Dermis blood vessel endothelial cell (primary cell): ENCODE measurements around the gene SPRY4. TPM values are rescaled to one million over a fixed set of nuclear protein-coding genes. Genes with fewer than 3 reads are reported as not detected.
"Not testable (repeated sequence)": the region's sequence is repeated elsewhere in the genome, so short reads cannot be mapped to it uniquely, and the experiment has no call there.

Experiments
- DNase-seq: peaks from one replicate; pipeline ENCODE4 v3.0.0; 2010
- total RNA-seq: library from RNA; depleted of rRNA; stranded (reverse); fragments of >200 nt; gene quantifications from 2 replicates; pipeline ENCODE4 v1.2.3, GENCODE V29; 2014

Gene SPRY4
- total RNA-seq, 1 donor from 2014 or later: 11.9 TPM

DNA sequence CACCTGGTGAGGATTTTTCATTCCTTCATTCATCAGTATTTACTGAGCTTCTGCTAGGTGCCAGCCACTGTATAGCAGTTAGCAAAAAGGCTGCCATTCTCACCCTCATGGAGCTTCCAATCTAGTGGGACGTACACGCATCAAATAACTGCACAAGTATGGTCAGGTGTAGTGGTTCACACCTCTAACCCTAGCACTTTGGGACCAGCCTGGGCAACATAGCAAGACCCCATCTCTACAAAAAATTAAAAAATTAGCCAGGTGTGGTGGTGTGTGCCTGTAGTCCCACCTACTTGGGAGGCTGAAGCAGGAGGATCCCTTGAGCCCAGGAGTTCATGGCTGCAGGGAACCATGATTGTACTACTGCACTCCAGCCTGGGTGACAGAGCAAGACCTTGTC is 8.9 kb upstream of the SPRY4 start:
- not testable (repeated sequence) for DNase-seq

DNA sequence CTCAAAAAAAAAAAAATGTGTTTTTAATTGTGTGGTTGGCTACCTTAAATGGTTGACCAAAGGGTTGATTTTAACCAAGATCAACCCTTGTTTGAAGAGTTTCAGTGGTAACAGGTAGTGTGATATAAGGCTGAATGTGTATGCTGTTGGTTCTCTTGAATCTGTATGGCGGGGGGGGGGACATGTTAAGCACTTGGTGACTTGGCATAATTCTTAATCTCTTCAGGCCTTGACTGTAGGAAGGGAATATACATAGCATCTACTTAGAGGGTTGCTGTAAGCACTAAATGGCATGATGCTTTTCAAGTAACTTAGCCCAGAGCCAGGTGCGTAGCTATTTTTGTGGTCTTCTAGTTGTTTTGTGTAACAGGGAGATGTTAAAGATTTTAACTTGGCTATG is 5.6 kb upstream of the SPRY4 start:
- DNase-seq: no peak

DNA sequence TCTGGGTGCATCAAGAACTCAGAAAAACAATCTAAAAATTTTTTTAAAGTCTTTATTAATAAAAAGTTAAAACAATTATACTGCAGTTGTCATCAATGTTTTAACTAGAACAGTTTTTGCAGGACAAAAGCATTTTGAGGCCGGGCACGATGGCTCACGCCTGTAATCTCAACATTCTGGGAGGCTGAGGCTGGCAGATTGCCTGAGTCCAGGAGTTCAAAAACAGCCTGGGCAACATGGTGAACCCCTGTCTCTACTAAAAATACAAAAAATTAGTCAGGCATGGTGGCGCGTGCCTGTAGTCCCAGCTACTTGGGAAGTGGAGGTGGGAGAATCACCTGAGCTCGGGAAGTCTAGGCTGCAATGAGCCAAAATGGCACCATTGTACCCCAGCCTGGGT is 5.2 kb upstream of the SPRY4 start:
- no peak for DNase-seq

DNA sequence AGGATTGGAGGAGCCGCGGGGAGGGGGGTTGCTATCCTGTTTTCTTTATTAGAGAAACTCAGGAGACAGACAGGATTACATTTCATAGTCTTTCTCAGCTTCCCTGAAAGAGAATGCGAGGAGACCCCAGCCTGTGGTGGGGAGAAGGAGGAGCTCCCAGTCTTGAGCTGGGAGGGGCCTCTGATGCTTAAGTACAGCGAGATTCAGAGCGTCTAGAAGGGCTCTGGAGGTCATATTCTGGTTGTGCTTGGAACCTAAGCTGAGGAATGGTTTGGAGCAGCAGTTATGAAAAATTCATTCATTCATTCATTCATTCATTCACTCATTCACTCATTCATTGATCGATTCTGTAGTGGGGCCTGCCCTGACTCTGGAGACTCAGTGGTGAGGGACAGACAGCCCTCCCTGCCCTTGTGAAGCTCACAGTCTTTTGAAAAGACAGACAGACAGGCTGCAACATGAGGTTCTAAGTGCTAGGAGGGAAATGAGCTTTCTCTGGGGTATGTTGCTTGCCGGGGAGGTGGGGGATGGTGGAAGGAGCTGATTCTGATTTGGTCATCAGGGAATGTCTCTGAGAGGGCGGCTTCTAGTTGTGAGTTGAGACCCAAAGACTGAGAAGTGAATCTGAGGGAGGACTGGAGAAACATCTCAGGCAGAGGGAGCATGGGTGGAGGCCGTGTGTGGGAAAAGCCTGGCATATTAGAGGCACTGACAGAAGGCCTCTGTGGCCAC is 2.5 kb upstream of the SPRY4 start:
- no peak for DNase-seq

DNA sequence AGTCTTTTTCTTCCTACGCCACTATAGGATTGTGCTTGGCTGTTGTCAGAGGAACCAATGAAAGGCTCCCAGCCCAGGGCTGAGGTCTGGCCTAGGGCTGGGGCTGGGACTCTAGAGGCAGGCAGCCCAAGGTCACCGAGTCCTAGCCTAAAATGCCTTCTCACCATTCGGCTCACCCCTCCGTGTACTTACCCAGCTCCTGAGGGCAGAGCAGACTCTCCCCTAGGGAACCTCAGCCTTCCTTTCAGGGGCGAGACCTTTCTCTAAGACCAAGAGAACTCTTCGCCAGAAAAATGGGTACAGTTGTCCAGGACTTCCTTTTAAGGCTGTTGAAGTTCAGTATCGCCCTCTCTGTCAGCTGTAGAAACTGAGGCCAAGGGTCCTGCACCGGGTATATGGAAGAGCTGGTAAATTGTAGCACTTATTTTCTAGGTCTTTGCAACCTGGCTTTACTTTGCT is 1.7 kb upstream of the SPRY4 start:
- DNase-seq: no peak

DNA sequence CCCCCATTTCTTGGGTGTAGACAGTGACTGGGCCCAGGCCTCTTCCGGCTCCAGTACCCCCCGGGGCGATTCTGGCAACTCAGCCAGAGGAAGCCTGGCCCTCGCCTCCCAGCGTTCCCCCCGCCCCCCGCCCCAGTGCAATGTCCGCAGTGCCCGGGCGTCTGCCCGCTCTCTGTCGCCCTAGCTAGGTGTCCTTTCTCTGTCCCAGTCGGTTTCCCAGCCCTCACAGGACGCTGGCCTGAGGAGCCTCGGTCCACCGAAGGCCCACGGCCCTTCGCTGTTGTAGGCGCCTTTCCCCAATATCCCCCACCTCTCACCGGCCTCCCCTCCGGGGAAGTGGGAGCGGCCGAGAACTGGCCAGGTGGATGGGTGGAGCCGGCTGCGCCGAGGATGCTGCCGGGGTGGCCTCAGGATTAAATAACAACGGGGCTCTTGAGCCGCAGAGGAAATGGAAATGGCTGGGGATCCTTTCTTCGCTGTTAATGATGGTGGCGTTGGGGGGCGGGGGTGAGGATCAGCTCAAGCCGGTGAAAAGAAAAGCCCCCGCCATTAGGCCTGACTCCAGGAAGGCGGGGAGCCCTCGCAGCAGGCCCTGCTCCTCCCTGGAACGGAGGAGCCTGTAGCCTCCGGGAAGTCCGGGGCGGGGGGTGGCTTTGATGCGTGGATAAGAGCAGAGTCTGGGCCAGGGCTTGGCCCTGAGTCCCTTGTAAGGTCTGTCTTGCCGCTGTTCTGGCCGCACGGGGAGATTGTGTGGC is 1.1 kb upstream of the SPRY4 start:
- DNase-seq: peak; percentile 47

DNA sequence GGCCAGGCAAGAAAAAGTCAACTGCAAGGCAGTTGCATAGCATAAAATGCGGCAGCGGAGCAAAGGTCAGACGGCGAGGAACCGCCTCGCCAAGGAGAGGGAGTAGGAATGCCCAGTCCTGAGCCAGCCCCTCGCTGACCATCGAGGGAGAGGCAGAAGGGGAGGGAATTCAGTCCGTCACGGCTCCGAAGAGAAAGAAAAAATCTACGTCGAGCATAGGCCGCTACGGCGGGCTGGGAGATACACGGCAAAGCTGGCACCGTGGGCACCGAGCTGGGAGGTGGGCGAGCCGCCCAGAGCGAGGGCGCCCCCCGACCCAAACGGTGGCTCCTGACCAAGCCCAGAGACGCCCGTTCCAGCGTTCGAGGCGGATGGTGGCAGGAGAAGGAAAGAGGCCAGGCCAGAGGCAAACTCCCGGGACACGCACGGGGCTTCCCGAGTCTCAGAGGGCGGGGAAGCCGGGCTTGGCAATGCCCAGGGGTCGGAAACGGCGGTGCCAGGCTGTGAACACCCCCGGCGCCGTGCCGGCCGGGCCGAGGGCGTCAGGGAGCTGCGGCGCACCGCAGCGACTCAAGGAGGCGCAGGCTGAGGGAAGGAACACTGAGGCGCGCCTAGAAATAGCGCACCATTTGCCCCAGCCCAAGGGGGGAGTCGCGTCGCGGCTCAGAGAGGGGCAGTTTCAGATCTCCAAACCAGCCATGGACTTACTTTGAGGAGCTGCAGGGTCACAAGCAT is 518 bp downstream of the SPRY4 start:
- DNase-seq: peak; percentile 73

DNA sequence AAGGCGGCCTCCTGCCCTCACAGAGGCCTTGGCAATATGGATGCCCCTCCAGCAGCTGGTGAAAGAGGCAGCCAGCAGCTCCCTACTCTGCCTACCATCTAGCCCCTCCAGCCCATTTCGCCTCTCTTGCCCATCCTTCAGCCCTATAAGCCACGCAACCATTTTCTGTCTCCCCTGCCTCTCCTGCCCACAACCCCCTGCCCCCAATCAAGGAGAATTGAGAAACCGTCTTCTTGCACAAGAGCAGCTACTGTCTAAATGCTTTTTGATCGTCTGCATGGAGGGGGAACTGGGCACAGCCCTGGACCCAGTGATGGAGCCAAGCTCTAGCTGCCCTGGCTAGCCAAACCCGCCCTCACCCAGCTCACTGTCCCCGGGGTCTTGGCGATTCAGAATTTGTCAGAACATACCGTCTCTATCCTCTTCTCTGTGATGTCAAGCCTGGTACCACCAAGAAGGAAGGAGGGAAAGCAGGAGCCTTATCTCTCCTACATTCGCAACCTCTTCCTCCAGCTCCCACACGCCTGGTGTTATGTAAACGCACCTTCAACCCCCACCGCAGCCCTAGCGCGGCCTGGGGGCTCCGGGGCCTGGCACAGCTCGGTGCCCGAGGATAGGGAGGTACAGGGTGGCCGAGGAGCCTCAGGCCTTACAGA is 1.2 kb downstream of the SPRY4 start:
- no peak for DNase-seq

DNA sequence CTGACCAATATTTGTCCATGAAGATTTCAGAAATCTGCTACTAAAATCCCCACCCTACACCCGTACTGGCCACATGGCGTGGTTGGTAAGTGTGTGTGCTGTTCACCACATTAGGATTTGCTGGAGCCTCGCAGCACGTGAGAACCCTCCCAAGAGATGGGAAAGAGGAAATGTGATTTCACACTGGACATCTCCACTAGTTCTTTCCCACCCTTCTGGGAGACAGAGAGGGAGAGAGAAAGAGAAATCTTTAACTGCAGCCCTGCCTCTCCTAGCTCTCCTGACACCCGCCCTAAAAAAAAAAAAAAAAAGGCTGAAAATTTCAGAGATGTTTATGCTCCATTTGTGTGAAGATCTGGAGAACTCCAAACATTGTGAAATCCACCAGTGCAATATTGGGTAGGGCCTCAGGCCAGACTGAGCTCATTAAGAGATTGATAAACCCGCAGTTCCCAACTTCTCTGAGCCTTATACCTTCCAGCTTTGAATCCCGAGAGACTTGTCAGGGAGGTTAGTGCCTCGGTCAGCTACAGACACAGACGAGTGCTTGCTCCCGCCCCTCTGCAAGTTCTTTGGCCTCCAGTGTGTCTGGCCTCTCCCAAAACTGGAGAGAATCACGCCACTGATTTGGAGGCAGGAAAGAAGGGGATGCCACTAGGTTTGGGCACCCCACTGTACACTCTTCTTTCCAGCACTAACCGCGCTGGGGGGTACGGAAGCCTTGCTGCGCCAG is 1.9 kb downstream of the SPRY4 start:
- peak; percentile 61 for DNase-seq

DNA sequence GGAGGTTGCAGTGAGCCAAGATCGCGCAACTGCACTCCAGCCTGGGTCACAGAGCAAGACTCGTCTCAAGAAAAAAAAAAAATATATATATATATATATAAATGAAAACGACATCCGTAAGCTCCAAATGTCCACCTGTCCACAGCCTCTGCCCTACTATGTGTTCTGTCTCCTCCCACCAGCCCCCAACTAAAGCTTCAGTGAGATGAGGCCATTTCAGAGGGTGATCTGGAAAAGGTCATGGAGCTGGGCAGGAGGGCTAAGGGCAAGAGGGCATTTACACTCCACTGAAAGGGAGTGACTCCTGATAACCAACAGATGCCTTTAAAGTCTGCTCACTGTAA is 2.4 kb downstream of the SPRY4 start:
- no peak for DNase-seq

DNA sequence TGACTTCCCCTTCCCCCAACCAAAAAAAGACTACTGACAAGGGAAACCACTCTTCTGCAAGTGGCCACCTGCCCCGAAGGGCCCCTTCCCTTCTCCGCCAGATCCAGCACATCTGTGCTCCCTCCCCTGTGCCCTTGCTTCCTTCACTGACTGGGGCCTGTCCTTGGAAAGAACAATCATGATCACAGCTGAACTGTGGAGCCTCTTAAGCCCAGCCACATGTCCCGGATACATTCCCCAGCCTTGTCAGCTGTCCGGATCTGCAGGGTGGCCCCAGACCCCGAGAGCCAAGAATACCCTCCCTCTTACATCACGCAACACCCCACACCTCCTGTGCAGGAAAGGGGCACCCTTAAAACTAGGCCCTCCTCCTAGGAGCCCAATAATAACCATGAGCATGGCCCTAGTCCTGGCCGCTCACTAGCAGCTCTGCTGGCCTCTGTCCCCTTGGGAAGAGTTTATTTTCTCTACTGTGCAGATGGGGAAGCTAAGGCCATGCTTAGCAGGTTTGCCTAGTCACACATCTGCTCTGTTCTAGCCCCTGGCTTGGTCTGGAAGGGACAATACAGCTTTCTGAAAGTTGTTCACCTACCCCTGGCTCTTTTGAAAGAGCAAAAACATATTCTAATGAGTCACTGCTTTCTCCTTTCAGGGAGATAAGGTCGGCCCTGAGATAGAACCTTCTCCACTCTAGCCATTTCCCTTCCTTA is 3.8 kb downstream of the SPRY4 start:
- peak; percentile 66 for DNase-seq

DNA sequence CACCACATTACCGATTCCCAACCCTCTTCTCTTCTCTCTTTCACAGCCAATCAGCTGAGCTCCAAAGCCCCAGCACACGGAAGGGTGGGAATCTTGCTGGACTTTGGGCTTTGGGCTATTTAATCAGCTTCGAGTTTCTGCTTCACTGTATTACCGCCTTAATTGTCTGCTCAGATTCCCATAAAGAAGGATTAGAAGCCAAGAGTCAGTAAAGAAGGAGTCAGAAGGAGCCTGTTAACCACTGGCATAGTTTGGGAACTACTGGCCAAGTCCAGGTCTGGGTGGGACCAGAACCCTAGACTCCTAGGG is 4.4 kb downstream of the SPRY4 start:
- DNase-seq: no peak

DNA sequence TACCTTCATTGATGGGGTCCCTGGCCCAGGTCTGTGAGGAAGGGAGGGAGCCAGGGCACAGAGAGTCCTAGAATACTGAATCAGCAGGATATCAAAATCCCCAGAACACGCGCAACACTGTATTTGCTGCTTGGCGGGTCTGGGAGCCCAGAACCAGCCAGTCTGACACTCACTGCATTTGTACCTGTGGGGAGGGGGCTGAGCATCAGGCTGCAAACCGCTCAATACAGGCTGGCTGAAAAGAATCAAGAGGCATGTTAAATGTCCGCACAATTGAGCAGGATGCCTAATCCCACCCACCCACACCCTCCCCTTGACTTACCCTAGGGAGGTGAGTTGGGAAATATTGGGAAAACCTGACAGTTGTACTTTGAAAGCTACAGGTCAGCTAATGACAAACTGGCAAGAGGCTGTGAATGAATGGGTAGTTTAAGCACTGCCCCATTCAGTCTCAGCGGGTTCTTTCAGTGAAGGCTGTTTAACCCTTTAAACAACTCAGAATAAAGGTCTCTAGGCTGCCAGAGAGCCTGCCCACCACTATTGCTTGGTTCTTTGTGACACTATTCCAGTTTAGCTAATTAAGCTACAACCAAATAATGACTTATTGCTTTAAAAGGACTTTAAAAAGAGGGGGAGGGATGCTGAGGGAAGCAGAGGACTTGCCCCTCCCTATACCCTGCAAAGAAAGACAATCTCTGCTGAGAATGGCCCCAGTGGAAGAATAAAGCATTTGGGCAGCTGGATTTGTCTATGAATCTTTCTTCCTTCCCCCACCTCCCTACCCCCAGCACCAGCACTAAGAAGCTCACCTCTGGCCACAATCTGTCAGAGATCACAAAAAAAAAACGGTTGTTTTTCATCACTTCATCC is 5.0 kb downstream of the SPRY4 start:
- no peak for DNase-seq

DNA sequence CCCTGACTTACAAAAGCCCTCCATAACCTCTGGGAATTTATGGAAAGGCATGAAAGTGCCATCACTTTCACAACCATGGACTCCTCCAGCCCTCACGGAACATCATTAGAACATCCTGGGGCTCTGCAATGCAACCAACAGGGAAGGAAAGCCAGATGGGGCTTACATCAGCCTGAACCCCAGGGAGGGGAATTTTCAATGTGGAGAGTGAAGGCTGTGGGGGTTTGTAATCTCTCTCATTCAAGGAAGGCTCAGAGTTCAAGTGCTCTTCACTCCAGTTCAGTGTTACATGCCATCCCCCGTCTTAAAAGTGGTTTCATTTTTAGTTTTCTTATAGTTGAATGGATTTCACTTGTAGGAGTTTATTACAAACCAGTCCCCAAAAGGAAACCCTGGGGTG is 5.7 kb downstream of the SPRY4 start:
- no peak for DNase-seq

DNA sequence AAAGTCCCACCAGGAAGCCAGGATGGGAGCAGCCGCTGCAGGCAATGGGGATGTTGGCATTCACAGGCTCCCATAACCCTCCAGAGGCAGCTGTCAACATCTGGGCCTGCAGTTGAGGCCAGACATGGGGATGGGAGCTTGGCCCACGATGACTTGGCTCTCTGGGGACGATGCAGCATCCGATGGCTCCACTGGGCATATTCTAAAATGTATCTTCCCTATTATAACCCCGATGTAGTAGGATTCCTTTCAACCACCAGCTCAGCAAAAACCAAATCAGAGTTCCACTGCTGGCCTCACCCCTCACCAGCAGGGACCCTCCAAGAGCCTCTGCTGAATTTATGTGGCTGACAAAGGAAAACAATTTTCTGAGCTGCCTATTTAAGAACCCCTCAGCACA is 7.1 kb downstream of the SPRY4 start:
- no peak for DNase-seq

DNA sequence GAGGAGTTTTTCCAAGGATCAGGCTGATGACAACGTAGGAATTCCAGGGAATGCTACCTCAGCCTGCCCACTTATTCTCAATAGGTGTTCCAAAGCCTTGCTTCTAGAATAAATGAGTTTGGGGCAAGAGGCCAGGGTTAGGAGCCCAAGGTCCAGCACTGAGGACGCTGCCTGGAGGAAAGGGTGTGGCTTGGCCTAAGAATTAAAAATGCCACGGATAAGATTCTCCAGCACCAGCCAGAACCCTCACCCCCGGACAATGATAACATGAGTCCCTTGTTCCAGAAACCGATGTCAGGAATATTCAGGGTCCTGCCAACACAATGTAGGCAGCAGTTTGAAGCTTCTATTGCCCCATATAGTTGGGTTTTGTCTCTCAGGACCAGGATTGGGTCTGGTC is 7.6 kb downstream of the SPRY4 start:
- no peak for DNase-seq

DNA sequence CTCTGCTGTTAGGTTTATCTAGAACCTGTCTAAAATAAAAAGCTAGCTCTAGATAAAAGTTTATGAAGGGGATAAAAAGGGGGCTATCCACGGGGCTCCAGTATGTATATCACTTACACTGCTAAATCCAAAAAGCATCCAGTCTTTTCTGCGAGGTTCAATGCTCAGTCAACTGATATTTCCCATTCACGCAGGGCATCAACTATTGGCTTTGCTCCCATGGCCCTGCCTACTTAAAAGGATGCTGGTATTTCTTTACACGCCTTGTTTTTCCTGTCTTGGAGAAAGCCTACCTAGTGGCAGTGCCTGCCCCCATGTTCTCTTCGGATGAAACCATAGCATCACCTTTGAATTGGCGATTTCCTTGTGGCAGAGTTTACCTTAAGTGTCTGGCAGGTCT is 8.1 kb downstream of the SPRY4 start:
- DNase-seq: peak; percentile 45

DNA sequence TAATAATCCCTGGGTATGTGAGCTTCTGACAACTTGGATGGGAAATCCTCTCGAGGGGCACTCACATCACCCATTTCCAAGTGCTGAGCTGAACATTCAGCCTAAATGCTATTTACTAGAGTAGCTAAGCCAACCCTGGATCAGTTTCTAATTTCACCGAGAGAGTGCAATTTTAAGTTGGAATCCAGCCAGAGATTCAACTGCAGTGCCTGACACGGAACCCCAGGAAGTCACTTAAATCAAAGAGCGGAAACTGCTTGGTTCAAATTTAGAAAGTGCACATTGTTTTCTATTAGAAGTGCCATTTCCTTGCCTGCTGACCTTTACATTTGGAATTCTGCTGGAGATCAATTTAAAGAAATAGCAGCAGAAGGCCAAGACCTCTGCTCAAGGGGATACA is 8.8 kb downstream of the SPRY4 start:
- peak; percentile 93 for DNase-seq

DNA sequence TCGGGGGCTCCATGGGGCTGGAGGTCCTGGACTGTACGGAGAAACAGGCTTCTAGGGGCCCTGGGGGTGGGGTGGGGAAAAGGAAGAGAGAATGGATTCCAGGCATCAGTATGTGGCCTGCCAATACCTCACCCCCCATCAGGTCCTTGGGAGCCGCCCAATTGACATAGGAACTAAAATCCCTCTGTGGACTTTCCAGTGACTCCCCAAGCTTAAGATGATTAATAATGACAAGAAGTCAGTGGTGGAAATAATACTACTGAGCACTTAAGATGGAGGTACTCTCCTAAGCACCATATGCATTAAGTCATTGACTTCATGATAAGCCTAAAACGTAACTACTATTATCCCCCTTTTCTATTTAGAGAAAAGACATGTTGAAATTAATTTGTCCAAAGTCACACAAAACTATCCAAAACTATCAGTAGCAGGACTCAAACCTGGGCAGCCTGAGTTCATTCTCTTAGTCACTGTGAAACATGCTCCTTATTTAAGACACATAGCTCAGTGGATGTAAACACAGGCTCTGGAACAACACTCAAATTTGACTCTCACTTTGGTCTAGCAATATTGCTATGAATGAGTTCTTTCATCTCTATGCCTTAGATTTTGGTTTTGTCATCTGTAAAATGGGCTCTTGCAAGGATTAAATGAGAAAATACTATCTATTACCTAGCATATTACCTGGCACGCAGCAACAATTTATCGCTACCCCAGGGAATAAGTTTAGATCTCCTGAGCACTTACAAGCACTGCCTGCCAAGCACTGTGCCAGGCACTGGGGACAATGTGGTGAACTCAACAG is 9.5 kb downstream of the SPRY4 start:
- DNase-seq: no peak

DNA sequence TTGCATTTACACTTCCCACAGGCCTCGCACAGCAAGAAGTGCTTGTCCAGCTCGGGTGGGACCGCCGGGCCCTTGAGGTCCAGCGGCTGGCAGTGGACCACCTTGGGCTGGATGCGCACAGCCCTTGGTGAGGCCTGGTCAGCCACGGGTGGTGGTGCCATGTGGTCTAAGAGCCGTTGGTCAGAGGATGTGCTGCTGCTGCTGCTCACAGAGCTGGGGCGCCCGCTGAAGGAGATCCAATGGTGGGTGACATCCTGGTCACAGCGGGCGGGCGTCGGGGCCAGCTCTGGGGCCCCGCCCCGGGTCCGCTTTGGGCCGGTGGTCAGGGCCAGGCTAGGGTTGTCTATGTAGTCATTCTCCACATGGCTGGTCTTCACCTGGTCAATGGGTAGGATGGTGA is 10.2 kb downstream of the SPRY4 start:
- DNase-seq: no peak
